ENCODE data around the gene FBLN2. TPM values are rescaled to one million over a fixed set of nuclear protein-coding genes. Genes with fewer than 3 reads are reported as not detected.

FBLN2 gene
- total RNA-seq, 4 donors from 2014 or later: 85.9 to 187 (median 117) TPM

GRCh38 chr3:13506680-13507079, 42.2 kb upstream of the FBLN2 start:
- ATAC-seq: no peak
- 0% methylated on average over 1 of the region's 4 CpGs; no CpG with 5 or more reads in 1 of the 2 donors for WGBS, 2 donors (ENCODE audit: low coverage in 1 of 2)
- Histone ChIP-seq H3K4me1 (peaks cover 0 to 16% (median 0%) of the 10 kb centered on the region in 3 donors), H3K36me3 (peaks cover 0 to 40% of the 10 kb centered on the region in 2 donors), H3K27me3 (no peaks in the 10 kb centered on the region), H3K27ac (peak overlapping the region in 1 of 4 donors; percentile 44), H3K9me3 (no peaks in the 10 kb centered on the region), H3K4me3 (no peak overlapping the region)
- TF ChIP-seq POLR2A (IDR thresholded peaks at IDR 0.05) (no peak), EP300 (IDR thresholded peaks at IDR 0.05) (no peak), POLR2AphosphoS5 (IDR thresholded peaks at IDR 0.05) (no peak)
- TF ChIP-seq, protein P1, sequence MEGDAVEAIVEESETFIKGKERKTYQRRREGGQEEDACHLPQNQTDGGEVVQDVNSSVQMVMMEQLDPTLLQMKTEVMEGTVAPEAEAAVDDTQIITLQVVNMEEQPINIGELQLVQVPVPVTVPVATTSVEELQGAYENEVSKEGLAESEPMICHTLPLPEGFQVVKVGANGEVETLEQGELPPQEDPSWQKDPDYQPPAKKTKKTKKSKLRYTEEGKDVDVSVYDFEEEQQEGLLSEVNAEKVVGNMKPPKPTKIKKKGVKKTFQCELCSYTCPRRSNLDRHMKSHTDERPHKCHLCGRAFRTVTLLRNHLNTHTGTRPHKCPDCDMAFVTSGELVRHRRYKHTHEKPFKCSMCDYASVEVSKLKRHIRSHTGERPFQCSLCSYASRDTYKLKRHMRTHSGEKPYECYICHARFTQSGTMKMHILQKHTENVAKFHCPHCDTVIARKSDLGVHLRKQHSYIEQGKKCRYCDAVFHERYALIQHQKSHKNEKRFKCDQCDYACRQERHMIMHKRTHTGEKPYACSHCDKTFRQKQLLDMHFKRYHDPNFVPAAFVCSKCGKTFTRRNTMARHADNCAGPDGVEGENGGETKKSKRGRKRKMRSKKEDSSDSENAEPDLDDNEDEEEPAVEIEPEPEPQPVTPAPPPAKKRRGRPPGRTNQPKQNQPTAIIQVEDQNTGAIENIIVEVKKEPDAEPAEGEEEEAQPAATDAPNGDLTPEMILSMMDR (IDR thresholded peaks at IDR 0.05): no peak

GRCh38 chr3:13507247-13507569, 41.7 kb upstream of the FBLN2 start:
- no peak for ATAC-seq
- Histone ChIP-seq H3K36me3 (peaks cover 0 to 35% of the 10 kb centered on the region in 2 donors), H3K27me3 (no peaks in the 10 kb centered on the region), H3K9me3 (no peaks in the 10 kb centered on the region), H3K4me1 (peaks cover 0 to 16% (median 0%) of the 10 kb centered on the region in 3 donors), H3K4me3 (no peak overlapping the region), H3K27ac (peak overlapping the region in 1 of 4 donors; percentile 44)
- TF ChIP-seq POLR2AphosphoS5 (IDR thresholded peaks at IDR 0.05): no peak
- TF ChIP-seq EP300 (IDR thresholded peaks at IDR 0.05): no peak
- no peak for TF ChIP-seq POLR2A (IDR thresholded peaks at IDR 0.05)
- TF ChIP-seq, protein P1 (IDR thresholded peaks at IDR 0.05): no peak
- 60 to 69% methylated on average over 1 to 2 of the region's 3 CpGs for WGBS, 2 donors (ENCODE audit: low coverage in 1 of 2)

DNA sequence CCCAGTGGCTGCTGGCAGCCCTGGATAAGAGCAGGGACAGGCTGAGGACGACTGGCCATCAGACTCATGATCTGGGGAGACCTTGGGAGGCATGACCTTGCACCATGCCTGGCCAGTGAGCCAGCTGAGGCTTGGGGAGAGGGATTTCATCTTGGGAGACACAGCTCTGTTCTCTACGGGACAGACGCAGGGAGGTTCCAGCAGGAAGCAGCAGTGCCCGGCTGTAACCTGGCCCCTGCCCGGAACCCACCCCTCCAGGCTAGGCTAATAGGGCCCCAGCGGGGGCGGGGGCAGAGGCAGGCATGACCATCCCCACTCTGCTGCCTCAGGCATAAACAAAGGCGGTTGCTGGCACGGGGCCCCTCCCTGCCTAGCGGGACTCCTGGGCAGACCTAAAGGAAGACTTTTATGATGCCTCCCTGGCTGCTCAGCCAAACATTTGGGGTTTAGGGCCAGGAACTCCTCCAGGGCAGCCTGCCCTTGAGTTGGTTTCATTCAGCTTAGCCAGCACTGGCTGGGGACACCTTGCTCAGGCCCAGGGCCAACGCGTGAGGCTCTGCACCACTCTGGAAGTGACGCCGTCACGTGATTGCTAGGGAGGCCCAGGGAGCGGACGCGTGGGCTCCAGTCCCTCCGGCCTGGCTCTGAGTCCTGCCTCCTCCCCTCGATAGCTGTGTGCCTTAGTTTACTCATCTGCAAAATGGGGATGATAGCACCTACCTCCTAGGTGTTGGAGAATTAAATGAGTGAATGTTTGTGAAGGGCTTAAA, 41.2 kb upstream of the FBLN2 start:
- 23% methylated on average over 6 of the region's 20 CpGs; no CpG with 5 or more reads in 1 of the 2 donors for WGBS, 2 donors (ENCODE audit: low coverage in 1 of 2)
- peak; percentile 31 for ATAC-seq
- Histone ChIP-seq H3K4me1 (peaks cover 0 to 16% (median 0%) of the 10 kb centered on the region in 3 donors), H3K27me3 (no peaks in the 10 kb centered on the region), H3K36me3 (peaks cover 0 to 29% of the 10 kb centered on the region in 2 donors), H3K9me3 (no peaks in the 10 kb centered on the region), H3K4me3 (no peak overlapping the region), H3K27ac (peak overlapping the region in 2 of 4 donors; percentile 3 to 44)
- TF ChIP-seq, protein P1 (IDR thresholded peaks at IDR 0.05): no peak
- TF ChIP-seq EP300 (IDR thresholded peaks at IDR 0.05) (no peak), POLR2AphosphoS5 (IDR thresholded peaks at IDR 0.05) (no peak), POLR2A (IDR thresholded peaks at IDR 0.05) (no peak)

DNA sequence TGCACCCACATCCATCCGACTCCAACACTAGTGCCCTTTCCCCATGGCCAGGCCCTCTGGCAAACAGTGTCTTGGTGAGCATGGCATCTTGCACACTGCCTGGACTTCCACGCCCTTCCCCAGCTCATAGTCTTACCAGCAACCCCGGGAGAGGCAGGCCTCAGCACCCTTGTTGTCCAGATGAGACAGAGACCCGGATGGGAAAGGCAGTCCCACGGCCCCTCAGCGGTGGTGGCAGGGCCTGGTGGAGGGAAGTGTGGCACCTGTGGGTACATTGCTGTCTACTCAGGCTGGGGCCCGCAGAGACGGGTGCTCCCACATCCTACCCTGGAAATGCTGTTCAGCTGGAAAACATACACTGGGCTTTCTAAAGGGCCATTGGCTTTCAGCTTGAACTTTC, 40.4 kb upstream of the FBLN2 start:
- no peak overlapping the region for H3K4me3 ChIP-seq
- WGBS, 2 donors (ENCODE audit: low coverage in 1 of 2): 90% methylated on average over 2 of the region's 8 CpGs; no CpG with 5 or more reads in 1 of the 2 donors
- no peak for ATAC-seq
- H3K36me3 ChIP-seq: peaks cover 0 to 22% of the 10 kb centered on the region in 2 donors
- H3K9me3 ChIP-seq: no peaks in the 10 kb centered on the region
- H3K27ac ChIP-seq: no peak overlapping the region
- TF ChIP-seq EP300 (IDR thresholded peaks at IDR 0.05): no peak
- TF ChIP-seq POLR2AphosphoS5 (IDR thresholded peaks at IDR 0.05): no peak
- no peak for TF ChIP-seq POLR2A (IDR thresholded peaks at IDR 0.05)
- TF ChIP-seq, protein P1 (IDR thresholded peaks at IDR 0.05): no peak
- no peaks in the 10 kb centered on the region for H3K27me3 ChIP-seq
- H3K4me1 ChIP-seq: peaks cover 0 to 16% (median 0%) of the 10 kb centered on the region in 3 donors

All from gastroesophageal sphincter (tissue), 4 donors.